H9 (cell line): ENCODE results near the gene SLC45A1. TPM values are rescaled to one million over a fixed set of nuclear protein-coding genes. Genes with fewer than 3 reads are reported as not detected.
A peak's percentile ranks its signal among the peaks of the same experiment; 100 is the strongest.

Source experiments
- DNase-seq: peaks from one replicate; pipeline ENCODE4 v3.0.0-alpha.2; 2017
- H2AFZ ChIP-seq: one replicate; pipeline ENCODE4 v1.6.1; 2013; ENCODE audit warnings: mild to moderate bottlenecking, low read length, control low read depth, moderate library complexity
- H2AK5ac ChIP-seq: 2 replicates; pipeline ENCODE4 v1.6.1; 2013; ENCODE audit warnings: low read length, control low read depth, mixed read lengths; ENCODE audit not compliant: insufficient read length
- H2BK120ac ChIP-seq: one replicate; pipeline ENCODE4 v1.6.1; 2013; ENCODE audit warnings: low read depth, mild to moderate bottlenecking, low read length, control low read depth, inconsistent platforms; ENCODE audit not compliant: poor library complexity, severe bottlenecking
- H2BK12ac ChIP-seq: 2 replicates; pipeline ENCODE4 v1.6.1; 2013; ENCODE audit warnings: low read length, control low read depth, mixed read lengths, low read depth; ENCODE audit not compliant: insufficient read length
- H2BK15ac ChIP-seq: 2 replicates; pipeline ENCODE4 v1.6.1; 2013; ENCODE audit warnings: low read depth, low read length, control low read depth
- H2BK20ac ChIP-seq: one replicate; pipeline ENCODE4 v1.6.1; 2013; ENCODE audit warnings: low read depth, mild to moderate bottlenecking, low read length, control low read depth, inconsistent platforms; ENCODE audit not compliant: poor library complexity, severe bottlenecking
- H2BK5ac ChIP-seq: 2 replicates; pipeline ENCODE4 v1.6.1; 2013; ENCODE audit warnings: low read length, control low read depth, mixed read lengths; ENCODE audit not compliant: insufficient read length
- H3K14ac ChIP-seq: 2 replicates; pipeline ENCODE4 v1.6.1; 2013; ENCODE audit warnings: low read length, control low read depth; ENCODE audit not compliant: insufficient read depth
- H3K18ac ChIP-seq: 2 replicates; pipeline ENCODE4 v1.6.1; 2013; ENCODE audit warnings: low read depth, mild to moderate bottlenecking, mixed read lengths, low read length, control low read depth; ENCODE audit not compliant: insufficient read length
- H3K23ac ChIP-seq: 2 replicates; pipeline ENCODE4 v1.6.1; 2013; ENCODE audit warnings: low read length, control low read depth, mixed read lengths, low read depth; ENCODE audit not compliant: insufficient read length
- H3K23me2 ChIP-seq: 2 replicates; pipeline ENCODE4 v1.6.1; 2013; ENCODE audit warnings: low read depth, mild to moderate bottlenecking, mixed read lengths, low read length, control low read depth; ENCODE audit not compliant: insufficient read length, poor library complexity, severe bottlenecking
- H3K27ac ChIP-seq: 2 replicates; pipeline ENCODE4 v1.5.1; 2013; ENCODE audit warnings: low read length, control low read depth, mixed read lengths, low read depth; ENCODE audit not compliant: insufficient read length
- H3K27me3 ChIP-seq: 2 replicates; pipeline ENCODE4 v1.6.1; 2013; ENCODE audit warnings: low read length, control low read depth, inconsistent platforms; ENCODE audit not compliant: insufficient read depth
- H3K4ac ChIP-seq: 2 replicates; pipeline ENCODE4 v1.6.1; 2013; ENCODE audit warnings: low read depth, mild to moderate bottlenecking, control low read depth, inconsistent platforms, low read length, moderate library complexity
- H3K4me1 ChIP-seq: 2 replicates; pipeline ENCODE4 v1.6.1; 2013; ENCODE audit warnings: low read length, control low read depth, inconsistent platforms; ENCODE audit not compliant: insufficient read depth
- H3K4me2 ChIP-seq: 2 replicates; pipeline ENCODE4 v1.6.1; 2013; ENCODE audit warnings: low read length, control low read depth, mixed read lengths; ENCODE audit not compliant: insufficient read length, insufficient read depth
- H3K56ac ChIP-seq: 2 replicates; pipeline ENCODE4 v1.6.1; 2013; ENCODE audit warnings: low read depth, mild to moderate bottlenecking, mixed read lengths, low read length, control low read depth; ENCODE audit not compliant: insufficient read length
- H3K79me1 ChIP-seq: 2 replicates; pipeline ENCODE4 v1.6.1; 2013; ENCODE audit warnings: low read depth, mild to moderate bottlenecking, moderate library complexity, low read length, control low read depth, inconsistent platforms; ENCODE audit not compliant: insufficient read depth, poor library complexity, severe bottlenecking
- H3K79me2 ChIP-seq: 2 replicates; pipeline ENCODE4 v1.6.1; 2013; ENCODE audit warnings: low read length, control low read depth, inconsistent platforms; ENCODE audit not compliant: insufficient read depth
- H3K9ac ChIP-seq: 2 replicates; pipeline ENCODE4 v1.6.1; 2013; ENCODE audit warnings: low read length, control low read depth, mixed read lengths; ENCODE audit not compliant: insufficient read length; ENCODE audit errors: extremely low read depth
- H3K9me3 ChIP-seq: one replicate; pipeline ENCODE4 v1.6.1; 2013; ENCODE audit warnings: low read depth, low read length, inconsistent platforms; ENCODE audit not compliant: control insufficient read depth
- H3T11ph ChIP-seq: one replicate; pipeline ENCODE4 v1.6.1; 2013; ENCODE audit warnings: mild to moderate bottlenecking, low read length, control low read depth, inconsistent platforms
- H4K20me1 ChIP-seq: one replicate; pipeline ENCODE4 v1.6.1; 2013; ENCODE audit not compliant: control insufficient read depth, insufficient read length, insufficient read depth
- H4K5ac ChIP-seq: 2 replicates; pipeline ENCODE4 v1.6.1; 2013; ENCODE audit warnings: low read depth, mild to moderate bottlenecking, mixed read lengths, low read length, control low read depth; ENCODE audit not compliant: insufficient read length
- H4K8ac ChIP-seq: replicated peaks from 2 replicates; pipeline ENCODE4 v1.6.1; 2013; ENCODE audit warnings: low read length, control low read depth, mixed read lengths, low read depth; ENCODE audit not compliant: insufficient read length
- H4K91ac ChIP-seq: 2 replicates; pipeline ENCODE4 v1.6.1; 2013; ENCODE audit warnings: low read depth, mild to moderate bottlenecking, moderate library complexity, mixed read lengths, low read length, control low read depth; ENCODE audit not compliant: insufficient read length
- H3K27ac Mint-ChIP-seq, 3 experiments: 2 replicates in 2 of 3; 3 replicates in 1 of 3; pipeline ENCODE4 v1.8.0; 2020 to 2021; ENCODE audit warnings: mixed read lengths in 3 of 3, mild to moderate bottlenecking in 1 of 3, moderate library complexity in 1 of 3
- H3K27me3 Mint-ChIP-seq: 2 replicates; pipeline ENCODE4 v1.8.0; 2021; ENCODE audit warnings: low read depth, mild to moderate bottlenecking, moderate library complexity, mixed read lengths
- H3K36me3 Mint-ChIP-seq, 3 experiments: 2 replicates in 2 of 3; 3 replicates in 1 of 3; pipeline ENCODE4 v1.8.0; 2020 to 2021; ENCODE audit warnings: low read depth in 3 of 3, mixed read lengths in 3 of 3; ENCODE audit not compliant: insufficient read depth in 1 of 3
- H3K4me1 Mint-ChIP-seq, 2 experiments: 2 replicates each; pipeline ENCODE4 v1.8.0; 2020; ENCODE audit warnings: mixed read lengths in 2 of 2
- H3K4me3 Mint-ChIP-seq, 2 experiments: 2 replicates in 1 of 2; 3 replicates in 1 of 2; pipeline ENCODE4 v1.8.0; 2020 to 2021; ENCODE audit warnings: mild to moderate bottlenecking in 2 of 2, mixed read lengths in 2 of 2, moderate library complexity in 1 of 2
- H3K9me3 Mint-ChIP-seq, 2 experiments: 2 replicates in 1 of 2; 3 replicates in 1 of 2; pipeline ENCODE4 v1.8.0; 2020; ENCODE audit warnings: mild to moderate bottlenecking in 2 of 2, mixed read lengths in 2 of 2, moderate library complexity in 1 of 2
- WGBS: extraction: QIAGEN DNeasy Blood & Tissue Kit; methylation state at CpG from one replicate; pipeline ENCODE4 v1.1.7; 2013; ENCODE audit warnings: missing lambda C conversion rate, low lambda C conversion rate, mixed read lengths; ENCODE audit not compliant: insufficient read length; ENCODE audit errors: extremely low coverage; 5-methylcytosine and 5-hydroxymethylcytosine counted together
- total RNA-seq: library from RNA; stranded (reverse); gene quantifications from 2 replicates; pipeline ENCODE4 v1.2.1, GENCODE V29; 2021
- TF ChIP-seq, protein P1 (sequence below): fragments of 200-600 bp; sonication (generic); conservative IDR thresholded peaks from 3 replicates; pipeline ENCODE4 v1.8.0; 2021; ENCODE audit warnings: antibody characterized with exemption, mild to moderate bottlenecking

SLC45A1 gene
- total RNA-seq, 1 experiment from 2014 or later = 0.63 TPM

- H4K5ac ChIP-seq = no peak overlapping the region
- H3K23me2 ChIP-seq = no peaks in the 10 kb centered on the region
- TF ChIP-seq, protein P1, sequence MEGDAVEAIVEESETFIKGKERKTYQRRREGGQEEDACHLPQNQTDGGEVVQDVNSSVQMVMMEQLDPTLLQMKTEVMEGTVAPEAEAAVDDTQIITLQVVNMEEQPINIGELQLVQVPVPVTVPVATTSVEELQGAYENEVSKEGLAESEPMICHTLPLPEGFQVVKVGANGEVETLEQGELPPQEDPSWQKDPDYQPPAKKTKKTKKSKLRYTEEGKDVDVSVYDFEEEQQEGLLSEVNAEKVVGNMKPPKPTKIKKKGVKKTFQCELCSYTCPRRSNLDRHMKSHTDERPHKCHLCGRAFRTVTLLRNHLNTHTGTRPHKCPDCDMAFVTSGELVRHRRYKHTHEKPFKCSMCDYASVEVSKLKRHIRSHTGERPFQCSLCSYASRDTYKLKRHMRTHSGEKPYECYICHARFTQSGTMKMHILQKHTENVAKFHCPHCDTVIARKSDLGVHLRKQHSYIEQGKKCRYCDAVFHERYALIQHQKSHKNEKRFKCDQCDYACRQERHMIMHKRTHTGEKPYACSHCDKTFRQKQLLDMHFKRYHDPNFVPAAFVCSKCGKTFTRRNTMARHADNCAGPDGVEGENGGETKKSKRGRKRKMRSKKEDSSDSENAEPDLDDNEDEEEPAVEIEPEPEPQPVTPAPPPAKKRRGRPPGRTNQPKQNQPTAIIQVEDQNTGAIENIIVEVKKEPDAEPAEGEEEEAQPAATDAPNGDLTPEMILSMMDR = no peak
- no peak overlapping the region for H2BK5ac ChIP-seq
- H2BK12ac ChIP-seq = no peak overlapping the region
- H3K23ac ChIP-seq = no peak overlapping the region
- no peaks in the 10 kb centered on the region for H3K27me3 ChIP-seq
- H4K8ac ChIP-seq = no peak overlapping the region
- no peak overlapping the region for H2BK120ac ChIP-seq
- H3K4ac ChIP-seq = no peak overlapping the region
- Mint-ChIP-seq H3K9me3 (no peaks in the 10 kb centered on the region), H3K27ac (peak overlapping the region in 2 of 3 experiments; percentile 59 to 78; a peak in 3 of 7 replicates), H3K27me3 (no peaks in the 10 kb centered on the region), H3K4me1 (peaks cover 15 to 16% of the 10 kb centered on the region in 2 experiments), H3K4me3 (no peak overlapping the region), H3K36me3 (peaks cover 44 to 69% (median 65%) of the 10 kb centered on the region in 3 experiments)
- H3K56ac ChIP-seq = no peak overlapping the region
- H3K27ac ChIP-seq = no peak overlapping the region
- H3T11ph ChIP-seq = no peak overlapping the region
- H2AK5ac ChIP-seq = no peak overlapping the region
- no peaks in the 10 kb centered on the region for H3K4me1 ChIP-seq
- no peaks in the 10 kb centered on the region for H3K79me2 ChIP-seq
- H3K9me3 ChIP-seq = no peaks in the 10 kb centered on the region
- no peak overlapping the region for H2BK20ac ChIP-seq
- DNase-seq = no peak
- H3K9ac ChIP-seq = no peak overlapping the region
- no peak overlapping the region for H2BK15ac ChIP-seq
- H3K4me2 ChIP-seq = no peak overlapping the region
- WGBS = no CpG with 5 or more reads among the region's 8 CpGs
- no peak overlapping the region for H3K18ac ChIP-seq
- H4K20me1 ChIP-seq = no peaks in the 10 kb centered on the region
- H2AFZ ChIP-seq = no peak overlapping the region
- no peak overlapping the region for H4K91ac ChIP-seq
- no peaks in the 10 kb centered on the region for H3K79me1 ChIP-seq
- no peak overlapping the region for H3K14ac ChIP-seq
Observed at GRCh38 chr1:8363186-8363766, 45.4 kb downstream of the SLC45A1 start.
